H1 (cell line): Measurements from ENCODE around the gene MARK3. TPM values are rescaled to one million over a fixed set of nuclear protein-coding genes. Genes with fewer than 3 reads are reported as not detected.

ENCODE experiments used
- CTCF ChIA-PET: fragments of 300-600 bp; sonication (Branson Sonifier 250); formaldehyde crosslinking; loops from one replicate; lab custom pipeline; 2021; ENCODE audit not compliant: partially characterized antibody; lab: Charles Lee
- POLR2A ChIA-PET: fragments of 300-600 bp; sonication (Branson Sonifier 250); formaldehyde crosslinking; loops from one replicate; lab custom pipeline; 2021; ENCODE audit warnings: inconsistent platforms; ENCODE audit not compliant: partially characterized antibody; lab: Charles Lee
- DNase-seq, 2 experiments: peaks; one replicate each; pipeline versions ENCODE4 v3.0.0 to v3.0.0-alpha.2; 2010 to 2022; ENCODE audit warnings: low spot score in 2 of 2, low read depth in 1 of 2, mixed read lengths in 1 of 2
- FAIRE-seq: peaks from 2 replicates; lab custom pipeline; 2011; peaks lifted over from hg19 to GRCh38; lab: Jason Lieb, UNC
- H2AFZ ChIP-seq: 2 replicates; pipeline ENCODE4 v1.8.1; 2012; ENCODE audit warnings: low read length, inconsistent platforms
- H2AK5ac ChIP-seq: 2 replicates; pipeline ENCODE4 v1.6.1; 2013; ENCODE audit warnings: low read depth, low read length
- H2BK120ac ChIP-seq: replicated peaks from 2 replicates; pipeline ENCODE3; 2013; ENCODE audit warnings: low read depth, low read length, inconsistent platforms
- H2BK12ac ChIP-seq: 2 replicates; pipeline ENCODE4 v1.6.1; 2013; ENCODE audit warnings: low read depth, low read length
- H2BK15ac ChIP-seq: 2 replicates; pipeline ENCODE4 v1.6.1; 2013; ENCODE audit warnings: low read length
- H2BK20ac ChIP-seq: 2 replicates; pipeline ENCODE4 v1.6.1; 2013; ENCODE audit warnings: low read length
- H2BK5ac ChIP-seq: 2 replicates; pipeline ENCODE4 v1.6.1; 2013; ENCODE audit warnings: low read depth, low read length
- H3K14ac ChIP-seq: 2 replicates; pipeline ENCODE4 v1.6.1; 2013; ENCODE audit warnings: inconsistent platforms; ENCODE audit not compliant: insufficient read length
- H3K18ac ChIP-seq: 2 replicates; pipeline ENCODE4 v1.6.1; 2013; ENCODE audit warnings: low read length; ENCODE audit errors: extremely low read depth
- H3K23ac ChIP-seq: 2 replicates; pipeline ENCODE4 v1.6.1; 2013; ENCODE audit warnings: inconsistent platforms; ENCODE audit not compliant: insufficient read length
- H3K23me2 ChIP-seq: 2 replicates; pipeline ENCODE4 v1.6.1; 2013; ENCODE audit warnings: low read depth, low read length
- H3K27ac ChIP-seq: 2 replicates; pipeline ENCODE4 v1.6.1; 2011; ENCODE audit warnings: low read depth, low read length, inconsistent platforms
- H3K27me3 ChIP-seq, 4 experiments: replicated peaks in 1 of 4; 1 replicate in 1 of 4; 2 replicates in 3 of 4; pipeline versions ENCODE4 v1.6.1 to v1.8.1; 2011 to 2013; ENCODE audit warnings: low read length in 3 of 4, mild to moderate bottlenecking in 3 of 4, inconsistent platforms in 2 of 4, mixed read lengths in 2 of 4, moderate library complexity in 1 of 4; ENCODE audit not compliant: control insufficient read depth in 3 of 4, insufficient read depth in 3 of 4; ENCODE audit errors: extremely low read depth in 1 of 4
- H3K36me3 ChIP-seq, 4 experiments: 2 replicates each; pipeline versions ENCODE4 v1.6.1 to v1.8.1; 2011 to 2013; ENCODE audit warnings: mild to moderate bottlenecking in 4 of 4, low read length in 3 of 4, moderate library complexity in 2 of 4, control low read depth in 1 of 4, inconsistent platforms in 1 of 4; ENCODE audit not compliant: insufficient read depth in 4 of 4, control insufficient read depth in 2 of 4
- H3K4ac ChIP-seq: replicated peaks from 2 replicates; pipeline ENCODE3; 2013; ENCODE audit warnings: low read length, low read depth, mixed read lengths, inconsistent platforms; ENCODE audit not compliant: insufficient read length
- H3K4me1 ChIP-seq, 4 experiments: replicated peaks in 1 of 4; 1 replicate in 1 of 4; 2 replicates in 3 of 4; pipeline versions ENCODE4 v1.6.1 to v1.8.1; 2011 to 2013; ENCODE audit warnings: low read length in 3 of 4, inconsistent platforms in 2 of 4, mixed read lengths in 1 of 4; ENCODE audit not compliant: insufficient read depth in 4 of 4, control insufficient read depth in 3 of 4
- H3K4me2 ChIP-seq, 2 experiments: 2 replicates each; pipeline versions ENCODE4 v1.6.1 to v1.8.1; 2011 to 2013; ENCODE audit warnings: low read depth in 2 of 2, low read length in 2 of 2, control low read depth in 1 of 2, inconsistent platforms in 1 of 2, mild to moderate bottlenecking in 1 of 2; ENCODE audit not compliant: insufficient read depth in 1 of 2
- H3K4me3 ChIP-seq, 4 experiments: fragments of 200-600, 300-600 bp in 1 of 4; sonication (generic), shearing (Covaris generic), sonication (Bioruptor Twin) in 1 of 4; 2 replicates each; pipeline versions ENCODE4 v1.5.1 to v1.8.1; 2011 to 2016; ENCODE audit warnings: low read length in 4 of 4, low read depth in 3 of 4, control low read depth in 2 of 4, inconsistent platforms in 2 of 4, mild to moderate bottlenecking in 2 of 4, mixed read lengths in 1 of 4, moderate library complexity in 1 of 4; ENCODE audit not compliant: insufficient read depth in 2 of 4; ENCODE audit errors: extremely low read depth in 1 of 4
- H3K56ac ChIP-seq: replicated peaks from 2 replicates; pipeline ENCODE3; 2013; ENCODE audit warnings: low read depth, mild to moderate bottlenecking, mixed read lengths, low read length, inconsistent platforms; ENCODE audit not compliant: insufficient read length
- H3K79me1 ChIP-seq: 2 replicates; pipeline ENCODE4 v1.6.1; 2013; ENCODE audit warnings: low read depth, low read length, control low read depth
- H3K79me2 ChIP-seq, 2 experiments: 2 replicates each; pipeline versions ENCODE4 v1.6.1 to v1.8.1; 2012 to 2013; ENCODE audit warnings: low read length in 2 of 2, mild to moderate bottlenecking in 2 of 2, inconsistent platforms in 1 of 2; ENCODE audit not compliant: insufficient read depth in 2 of 2, control insufficient read depth in 1 of 2
- H3K9ac ChIP-seq, 4 experiments: replicated peaks in 1 of 4; 1 replicate in 1 of 4; 2 replicates in 3 of 4; pipeline versions ENCODE4 v1.6.1 to v1.8.1; 2011 to 2013; ENCODE audit warnings: low read depth in 3 of 4, low read length in 3 of 4, control low read depth in 2 of 4, mild to moderate bottlenecking in 2 of 4, moderate library complexity in 2 of 4, inconsistent platforms in 1 of 4; ENCODE audit errors: extremely low read depth in 1 of 4
- H3K9me3 ChIP-seq, 2 experiments: 2 replicates each; pipeline versions ENCODE4 v1.6.1 to v1.8.1; 2012 to 2013; ENCODE audit warnings: mild to moderate bottlenecking in 2 of 2, moderate library complexity in 2 of 2, control low read depth in 1 of 2, inconsistent platforms in 1 of 2, low read depth in 1 of 2, low read length in 1 of 2, mixed read lengths in 1 of 2; ENCODE audit not compliant: insufficient read depth in 2 of 2
- H4K20me1 ChIP-seq, 2 experiments: replicated peaks in 1 of 2; 2 replicates each; pipeline versions ENCODE3 to v1.8.1; 2011 to 2013; ENCODE audit warnings: inconsistent platforms in 2 of 2, low read length in 2 of 2, mild to moderate bottlenecking in 1 of 2; ENCODE audit not compliant: insufficient read depth in 2 of 2, control insufficient read depth in 1 of 2
- H4K5ac ChIP-seq: 2 replicates; pipeline ENCODE4 v1.6.1; 2013; ENCODE audit warnings: low read length, low read depth, mixed read lengths, inconsistent platforms; ENCODE audit not compliant: insufficient read length
- H4K8ac ChIP-seq: 2 replicates; pipeline ENCODE4 v1.8.0; 2013; ENCODE audit warnings: mild to moderate bottlenecking, moderate library complexity, low read length, inconsistent platforms; ENCODE audit not compliant: insufficient read depth; ENCODE audit errors: extremely low read depth
- H4K91ac ChIP-seq: replicated peaks from 2 replicates; pipeline ENCODE3; 2013; ENCODE audit warnings: low read length, mixed read lengths, inconsistent platforms; ENCODE audit not compliant: insufficient read length
- BACH1 ChIP-seq: IDR thresholded peaks from 2 replicates; pipeline ENCODE4 v1.6.1; 2012; ENCODE audit warnings: low read length, improper control_type of control experiment
- CTCF ChIP-seq, 3 experiments: IDR thresholded peaks; 1 replicate in 2 of 3; 2 replicates in 1 of 3; pipeline versions ENCODE4 v1.5.1 to v1.6.1; 2011; ENCODE audit warnings: low read length in 3 of 3, mild to moderate bottlenecking in 3 of 3, inconsistent platforms in 2 of 3, low read depth in 1 of 3, moderate library complexity in 1 of 3; ENCODE audit not compliant: insufficient read depth in 1 of 3; ENCODE audit errors: control extremely low read depth in 1 of 3
- NRF1 ChIP-seq: IDR thresholded peaks from 2 replicates; pipeline ENCODE4 v1.6.1; 2011; ENCODE audit warnings: mild to moderate bottlenecking, low read depth, low read length, improper control_type of control experiment
- RAD21 ChIP-seq, 2 experiments: IDR thresholded peaks in 1 of 2; conservative IDR thresholded peaks in 1 of 2; 2 replicates each; pipeline ENCODE4 v1.6.1; 2011; ENCODE audit warnings: low read depth in 2 of 2, low read length in 2 of 2, improper control_type of control experiment in 1 of 2, inconsistent platforms in 1 of 2, mild to moderate bottlenecking in 1 of 2, moderate library complexity in 1 of 2
- YY1 ChIP-seq: IDR thresholded peaks from 2 replicates; pipeline ENCODE4 v1.6.1; 2011; ENCODE audit warnings: low read depth, mild to moderate bottlenecking, low read length
- WGBS, 2 experiments: shearing (Covaris generic) in 1 of 2; methylation state at CpG; one replicate each; pipeline versions ENCODE4 v1.1.6 to v1.1.7; 2013 to 2015; ENCODE audit warnings: low lambda C conversion rate in 2 of 2, mixed read lengths in 2 of 2, inconsistent platforms in 1 of 2, low coverage in 1 of 2, missing lambda C conversion rate in 1 of 2; ENCODE audit not compliant: insufficient replicate concordance in 2 of 2, insufficient coverage in 1 of 2, insufficient read length in 1 of 2; ENCODE audit errors: extremely low coverage in 1 of 2, missing lambda C conversion rate in 1 of 2; 5-methylcytosine and 5-hydroxymethylcytosine counted together
- polyA plus RNA-seq, 7 experiments: library from polyadenylated mRNA; depleted of rRNA in 3 of 7; stranded (reverse) in 5 of 7; unstranded in 2 of 7; fragments of >200 nt in 5 of 7; fragments of 200-250 nt in 2 of 7; gene quantifications; 1 replicate in 5 of 7; 2 replicates in 1 of 7; 4 replicates in 1 of 7; pipeline versions ENCODE4 v1.2.1 to v1.2.3, GENCODE V29; 2011 to 2013; ENCODE audit warnings: missing spikeins in 2 of 7, mixed read lengths in 2 of 7
- total RNA-seq: library from RNA; stranded (reverse); fragmentation: NEBNext Ultra II Directional; extraction: Animal tissue kit (Norgen Biotek cat#: 25700); gene quantifications from 2 replicates; pipeline ENCODE4 v1.2.1, GENCODE V29; 2021

The MARK3 gene
- total and polyA plus RNA-seq, 2 of the 8 experiments (the other 6 are each of a cell fraction or from before 2014, with no cell fraction given), result 39.4 to 76.9 TPM

- no peak overlapping the region for H3K56ac ChIP-seq
- no peak overlapping the region for H2BK120ac ChIP-seq
- no peak overlapping the region for H2BK5ac ChIP-seq
- H4K5ac ChIP-seq, result no peak overlapping the region
- no peak overlapping the region for H3K4me2 ChIP-seq
- H3K4me3 ChIP-seq, result no peak overlapping the region
- H2BK15ac ChIP-seq, result no peak overlapping the region
- CTCF ChIA-PET, result interaction anchor here (0.9 to 31.3 kb wide), 10 partner anchors 8 to 165 kb away, joined by 3 to 921 read pairs (median 4); partner anchors contain the start of gene TRMT61A
- DNase-seq, result no peak
- TF ChIP-seq NRF1 (no peak), CTCF (IDR thresholded peaks at IDR 0.05; ENCODE audit: control extremely low read depth in 1 of 3, insufficient read depth in 1 of 3, low read depth in 1 of 3, low read length in 3 of 3) (peak; percentile 20 to 50 (median 48); a peak in 3 of 4 replicates), RAD21 (IDR thresholded peaks at IDR 0.05 in 1 of 2, conservative IDR thresholded peaks at IDR 0.05 in 1 of 2; ENCODE audit: low read depth in 2 of 2, low read length in 2 of 2) (0 out of 4 replicates have a peak, but pooled peaks of 1 of the 2 experiments have one; percentile 2), BACH1 (no peak), YY1 (no peak)
- TF ChIP-seq, all 59 proteins: peak for 2
- Histone ChIP-seq H3K9me3 (no peaks in the 10 kb centered on the region), H3K79me2 (0 out of 4 replicates have a peak, but pooled peaks cover 0 to 2% of the 10 kb centered on the region in 2 experiments), H4K91ac (no peak overlapping the region), H4K8ac (no peak overlapping the region), H3K27ac (no peak overlapping the region), H4K20me1 (peaks cover 0 to 4% of the 10 kb centered on the region in 2 experiments), H2BK20ac (no peak overlapping the region), H3K4me1 (no peaks in the 10 kb centered on the region), H3K4ac (no peak overlapping the region), H3K14ac (no peak overlapping the region), H3K23me2 (no peaks in the 10 kb centered on the region), H3K9ac (no peak overlapping the region), H2AFZ (no peak overlapping the region), H3K36me3 (peaks cover 15 to 42% (median 27%) of the 10 kb centered on the region in 4 experiments; a peak in 7 of 8 replicates), H2BK12ac (no peak overlapping the region), H3K23ac (no peak overlapping the region), H3K18ac (no peak overlapping the region), H3K27me3 (no peaks in the 10 kb centered on the region; a peak in 1 of 7 replicates), H3K79me1 (no peaks in the 10 kb centered on the region), H2AK5ac (no peak overlapping the region)
- POLR2A ChIA-PET, result interaction anchor here (1.3 to 6.9 kb wide), 3 partner anchors 12 to 19 kb away, joined by 3 to 29 read pairs (median 23); partner anchors contain the start of gene CKB
- FAIRE-seq, result no peak
- WGBS, 2 experiments, result 82% methylated on average over 8 of the region's 8 CpGs; no CpG with 5 or more reads in 1 of the 2 experiments
Measured at GRCh38 chr14:103504991-103505565, 119.9 kb downstream of the MARK3 start.
